SHP77 treated with DMSO at 0.1 percent for 48 hours (cell line): ENCODE measurements around the gene OR51B5.
"Not testable (repeated sequence)": the region's sequence is repeated elsewhere in the genome, so short reads cannot be mapped to it uniquely, and the experiment has no call there.

Source experiments
- DNase-seq: peaks from one replicate; lab custom pipeline; 2025; lab: John Stamatoyannopoulos, UW

OR51B5 gene

DNA sequence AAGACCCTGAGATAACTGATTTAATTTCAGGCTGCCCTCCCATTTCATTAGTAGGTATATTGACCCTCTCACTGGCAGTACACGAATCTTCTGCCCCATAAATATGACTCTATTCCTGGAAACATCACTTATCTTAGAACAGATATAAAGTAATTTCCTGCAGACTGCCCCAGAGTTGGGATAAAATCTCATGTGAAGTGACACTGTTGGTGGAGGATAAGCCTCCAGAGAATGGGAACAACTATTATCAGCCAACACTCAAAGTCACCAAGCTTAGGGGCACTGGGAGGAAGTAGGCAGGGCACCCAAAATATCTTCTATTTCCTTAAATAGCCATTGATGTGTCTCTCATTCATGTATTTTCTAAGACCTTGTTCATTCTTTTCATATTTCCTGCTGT, 8.2 kb downstream of the OR51B5 start:
- no peak for DNase-seq

GRCh38 chr11:5324197-5324596, 19.1 kb downstream of the OR51B5 start, which contains the start of gene OR51B2:
Gene OR51B2 (minus strand): TSS chr11:5324297. CDS start chr11:5324297, 0 bp downstream.
- no peak for DNase-seq

DNA sequence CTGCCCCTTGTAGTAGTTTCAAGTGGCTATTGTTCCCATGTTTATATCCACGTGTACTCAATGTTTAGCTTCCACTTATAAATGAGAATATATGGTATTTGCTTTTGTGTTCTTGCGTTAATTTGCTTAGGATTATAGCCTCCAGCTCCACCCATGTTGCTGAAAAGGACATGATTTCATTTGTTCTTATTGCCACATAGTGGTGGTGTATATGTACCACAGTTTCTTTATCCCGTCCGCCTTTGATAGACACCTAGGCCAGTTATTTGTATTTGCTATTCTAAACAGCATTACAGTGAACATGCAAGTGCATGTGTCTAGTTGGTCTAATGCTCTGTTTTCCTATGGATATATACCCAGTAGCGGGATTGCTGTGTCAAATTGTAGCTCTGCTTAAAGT, 26.0 kb downstream of the OR51B5 start:
- DNase-seq = no peak

DNA sequence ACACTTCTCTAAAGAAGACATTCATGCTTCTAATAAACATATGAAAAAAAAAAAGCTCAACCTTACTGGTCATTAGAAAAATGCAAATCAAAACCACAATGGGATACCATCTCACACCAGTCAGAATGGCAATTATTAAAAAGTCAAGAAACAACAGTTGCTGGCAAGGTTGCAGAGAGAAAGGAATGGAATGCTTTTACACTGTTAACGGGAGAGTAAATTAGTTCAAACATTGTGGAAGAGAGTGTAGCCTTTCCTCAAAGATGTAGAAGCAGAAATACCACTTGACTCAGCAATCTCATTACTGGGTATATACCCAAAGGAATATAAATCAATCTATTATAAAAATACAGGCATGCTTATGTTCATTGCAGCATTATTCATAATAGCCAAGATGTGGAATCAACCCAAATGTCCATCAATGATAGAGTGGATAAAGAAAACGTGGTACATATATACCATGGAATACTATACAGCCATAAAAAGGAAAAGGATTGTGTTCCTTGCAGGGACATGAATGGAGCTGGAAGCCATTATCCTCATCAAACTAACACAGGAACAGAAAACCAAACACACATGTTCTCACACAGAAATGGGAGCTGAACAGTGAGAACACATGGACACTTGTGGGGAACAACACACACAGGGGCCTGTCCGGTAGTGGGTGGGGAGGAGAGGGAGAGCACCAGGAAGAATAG, 29.8 kb downstream of the OR51B5 start:
- not testable (repeated sequence) for DNase-seq

DNA sequence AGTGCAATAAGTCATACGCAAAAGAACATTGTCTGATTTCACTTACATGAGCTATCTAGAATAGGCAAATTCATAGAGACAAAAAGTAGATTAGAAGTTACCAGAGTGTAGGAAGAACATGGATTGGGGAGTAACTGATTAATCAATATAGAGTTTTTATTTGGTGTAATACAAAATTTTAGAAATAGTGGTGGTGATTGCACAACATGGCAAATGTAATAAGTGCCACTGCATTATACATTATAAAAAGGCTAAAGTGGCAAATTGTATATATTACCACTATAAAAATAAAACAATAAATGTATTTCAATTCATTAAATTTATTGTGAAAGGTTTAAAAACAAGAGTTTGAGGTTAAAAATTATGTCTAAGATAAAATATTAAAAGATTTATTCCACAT, 32.9 kb downstream of the OR51B5 start:
- no peak for DNase-seq

DNA sequence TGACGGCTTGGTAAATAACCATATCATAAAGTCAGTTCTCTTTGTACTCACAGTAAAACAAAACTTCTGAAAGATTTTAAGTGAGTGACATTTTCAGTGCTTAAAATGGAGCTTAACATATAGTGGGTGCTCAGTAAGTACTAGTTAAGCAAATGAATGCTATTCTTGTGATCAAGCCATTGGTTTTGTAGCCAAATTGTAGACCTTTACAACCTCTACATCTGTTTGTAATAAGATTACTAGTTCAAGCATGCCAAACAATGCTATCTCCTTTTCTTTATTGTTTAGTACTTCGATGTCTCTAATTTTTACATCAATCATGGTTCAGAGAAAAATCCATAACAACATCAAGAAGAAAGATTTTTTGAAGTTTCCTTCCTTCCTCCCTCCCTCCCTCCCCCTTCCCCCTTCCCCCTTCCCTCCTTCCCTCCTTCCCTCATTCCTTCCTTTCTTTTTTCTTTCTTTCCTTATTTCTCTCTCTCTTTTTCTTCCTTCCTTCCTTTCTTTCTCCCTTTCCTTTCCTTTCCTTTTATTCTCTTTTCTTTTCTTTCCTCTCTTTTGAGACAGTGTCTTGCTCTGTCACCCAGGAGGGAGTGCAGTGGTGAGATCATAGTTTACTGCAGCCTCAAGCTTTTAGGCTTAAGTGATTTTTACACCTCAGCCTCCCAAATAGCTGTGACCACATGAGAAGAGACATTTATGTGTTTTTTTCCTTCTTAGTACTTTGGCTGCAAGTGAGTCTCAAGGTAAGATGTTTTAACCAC, 35.9 kb downstream of the OR51B5 start:
- no peak for DNase-seq

DNA sequence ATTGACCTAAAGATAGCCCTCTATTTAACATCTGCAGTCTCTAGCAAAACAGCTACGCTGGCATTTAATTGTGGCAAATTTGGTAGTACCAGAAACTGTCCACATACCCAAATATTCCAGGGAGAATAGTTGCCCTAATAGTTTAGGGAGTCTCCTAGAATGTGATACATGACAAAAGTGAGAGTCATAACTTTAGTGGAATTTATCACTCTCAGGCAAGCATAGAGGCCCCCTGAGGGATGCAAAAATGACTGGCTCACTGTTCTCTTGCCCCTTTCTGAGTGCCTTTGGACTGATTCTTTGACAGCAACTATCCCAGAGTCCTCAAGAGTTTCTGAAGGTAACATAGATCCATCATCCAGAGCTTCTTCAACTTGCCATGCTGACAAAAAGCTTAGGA, 39.3 kb downstream of the OR51B5 start:
- DNase-seq = no peak

GRCh38 chr11:5303626-5304025, 39.7 kb downstream of the OR51B5 start:
- no peak for DNase-seq

DNA sequence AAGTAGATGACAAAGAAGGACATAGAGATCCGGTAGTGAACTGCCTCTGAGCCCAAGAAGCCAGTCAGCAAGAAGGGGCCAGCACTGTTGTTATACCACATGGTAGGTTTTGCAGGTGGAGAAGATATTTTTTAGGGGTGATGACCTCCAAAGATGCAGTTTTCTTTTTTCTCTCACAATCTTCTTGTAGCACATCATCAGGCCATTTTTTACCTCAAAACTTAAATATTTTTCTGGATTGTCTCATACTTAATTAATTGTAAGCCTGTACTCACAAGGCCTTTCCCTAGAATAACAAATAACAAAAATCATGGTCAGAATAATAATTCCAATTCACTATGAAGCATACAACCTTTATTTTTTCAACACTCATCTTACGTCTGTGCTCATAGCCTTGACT, 41.5 kb downstream of the OR51B5 start, which contains the start of gene OR51B4:
Gene OR51B4 (minus strand): TSS at position 101 of the 400 bp plus-strand sequence. CDS start 0 bp downstream, at position 101.
- no peak for DNase-seq

DNA sequence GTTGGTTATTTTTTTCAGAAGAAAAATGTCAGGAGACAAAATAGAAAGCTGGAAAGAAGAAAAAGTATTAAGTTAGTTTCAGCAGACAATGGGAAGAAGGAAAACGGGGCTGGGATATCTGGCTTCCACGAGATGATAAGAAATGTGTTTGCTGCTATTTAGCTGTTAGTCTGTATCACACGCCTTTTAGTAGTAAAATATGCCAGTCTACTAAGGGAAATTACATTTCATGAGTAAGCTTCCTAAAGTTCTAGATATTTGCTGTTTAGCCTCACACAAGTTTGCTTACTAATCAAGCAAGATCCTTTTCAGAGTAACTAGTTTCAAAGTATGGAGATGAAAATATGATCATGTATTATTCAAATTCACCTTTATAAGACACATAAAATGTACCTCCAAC, 43.1 kb downstream of the OR51B5 start:
- DNase-seq = no peak

DNA sequence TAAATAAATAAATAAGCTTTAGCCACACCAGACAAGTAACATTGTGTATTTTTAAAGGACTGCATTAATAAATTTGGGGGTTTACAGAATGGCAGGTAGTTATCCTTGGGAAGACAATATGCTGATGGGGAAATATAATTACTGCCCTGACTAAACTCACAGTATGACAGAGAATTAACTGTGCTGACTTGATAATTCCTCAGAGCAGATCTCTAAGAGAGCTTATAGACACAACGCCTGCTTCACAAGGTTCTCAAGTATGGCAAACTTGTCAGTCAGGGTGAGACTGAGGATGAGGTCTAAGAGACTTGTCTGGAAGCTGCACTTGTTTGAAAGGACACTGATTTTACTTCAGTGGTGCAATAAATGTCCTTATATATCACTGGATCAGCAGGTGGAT, 44.9 kb downstream of the OR51B5 start:
- DNase-seq = no peak

DNA sequence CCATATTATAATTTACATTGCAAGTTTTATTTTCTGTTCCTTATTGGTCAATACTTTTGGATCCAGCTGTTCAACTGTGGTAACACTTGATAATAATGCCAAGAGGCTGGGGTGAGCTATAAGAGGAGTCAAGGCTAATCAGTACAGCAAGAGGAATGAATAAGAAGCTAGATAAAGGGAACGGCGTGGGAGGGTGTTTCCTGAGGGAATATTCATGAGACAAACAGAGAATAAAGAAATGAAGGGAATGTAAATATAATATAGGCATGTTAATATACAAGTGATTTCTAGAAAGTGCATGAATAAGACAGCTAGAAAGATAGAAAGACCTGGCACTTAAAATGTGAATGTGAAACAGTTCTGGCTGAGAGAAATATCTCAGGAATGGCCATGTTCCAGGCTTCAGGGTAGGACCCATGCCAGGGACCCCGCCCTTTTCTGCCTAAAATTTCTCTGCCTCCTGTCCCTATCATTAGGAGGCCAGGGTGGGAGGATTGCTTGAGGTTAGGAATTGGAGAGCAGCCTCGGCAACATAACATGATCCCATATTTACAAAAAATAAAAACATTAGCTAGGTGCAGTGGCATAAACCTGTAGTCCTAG, 45.5 kb downstream of the OR51B5 start:
- no peak for DNase-seq

DNA sequence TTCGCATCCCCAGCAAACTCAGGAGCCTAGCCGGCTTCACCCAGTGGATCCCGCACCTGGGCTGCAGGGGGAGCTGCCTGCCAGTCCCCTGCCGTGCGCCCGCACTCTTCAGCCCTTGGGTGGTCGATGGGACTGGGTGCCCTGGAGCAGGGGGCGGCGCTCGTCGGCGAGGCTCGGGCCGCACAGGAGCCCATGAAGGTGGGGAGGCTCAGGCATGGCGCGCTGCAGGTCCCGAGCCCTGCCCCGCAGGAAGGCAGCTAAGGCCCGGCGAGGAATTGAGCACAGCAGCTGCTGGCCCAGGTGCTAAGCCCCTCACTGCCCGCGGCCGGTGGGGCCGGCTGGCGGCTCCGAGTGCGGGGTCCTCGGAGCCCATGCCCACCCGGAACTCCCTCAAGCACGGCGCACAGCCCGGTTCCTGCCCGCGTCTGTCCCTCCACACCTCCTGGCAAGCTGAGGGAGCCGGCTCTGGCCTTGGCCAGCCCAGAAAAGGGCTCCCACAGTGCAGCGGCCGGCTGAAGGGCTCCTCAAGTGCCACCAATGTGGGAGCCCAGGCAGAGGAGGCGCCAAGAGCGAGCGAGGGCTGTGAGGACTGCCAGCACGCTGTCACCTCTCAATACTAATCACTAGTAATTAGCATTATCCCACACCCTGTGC, 48.9 kb downstream of the OR51B5 start:
- DNase-seq = not testable (repeated sequence)

GRCh38 chr11:5293028-5293427, 50.3 kb downstream of the OR51B5 start:
- DNase-seq = no peak
